Measurements from ENCODE around the gene PTGR1. TPM values are rescaled to one million over a fixed set of nuclear protein-coding genes. Genes with fewer than 3 reads are reported as not detected.

The PTGR1 gene
- total RNA-seq, 1 experiment from 2014 or later: 41.6 TPM

DNA sequence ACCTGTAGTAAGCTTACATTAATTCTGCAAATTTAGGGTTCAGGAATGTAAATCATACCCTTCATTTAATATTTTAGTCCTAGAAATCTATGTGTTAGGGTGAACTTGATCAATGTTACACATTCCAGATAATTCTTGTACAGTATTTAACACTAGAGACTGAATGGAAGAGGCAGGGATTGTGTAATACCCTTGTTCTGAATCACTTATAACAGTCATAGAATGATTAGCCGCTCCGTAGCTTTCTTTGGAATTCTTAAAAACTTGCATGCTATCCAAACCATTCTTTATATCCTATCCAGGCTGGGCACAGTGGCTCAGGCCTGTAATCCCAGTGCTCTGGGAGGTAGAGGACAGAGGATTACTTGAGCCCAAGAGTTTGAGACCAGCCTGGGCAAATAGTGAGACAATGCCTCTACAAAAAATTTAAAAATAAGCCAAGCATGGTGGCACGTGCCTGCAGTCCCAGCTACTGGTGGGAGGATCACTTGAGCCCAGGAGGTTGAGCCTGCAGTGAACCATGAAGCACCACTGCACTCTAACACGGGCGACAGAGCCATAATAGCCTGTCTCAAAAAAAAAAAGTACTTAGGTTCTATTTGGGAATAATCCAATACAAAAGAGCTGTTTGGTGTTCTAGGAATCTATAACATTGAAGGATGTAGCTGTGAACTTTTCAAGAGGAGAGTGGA is 66.2 kb downstream of the PTGR1 start (continued):
- TF ChIP-seq, protein P1, sequence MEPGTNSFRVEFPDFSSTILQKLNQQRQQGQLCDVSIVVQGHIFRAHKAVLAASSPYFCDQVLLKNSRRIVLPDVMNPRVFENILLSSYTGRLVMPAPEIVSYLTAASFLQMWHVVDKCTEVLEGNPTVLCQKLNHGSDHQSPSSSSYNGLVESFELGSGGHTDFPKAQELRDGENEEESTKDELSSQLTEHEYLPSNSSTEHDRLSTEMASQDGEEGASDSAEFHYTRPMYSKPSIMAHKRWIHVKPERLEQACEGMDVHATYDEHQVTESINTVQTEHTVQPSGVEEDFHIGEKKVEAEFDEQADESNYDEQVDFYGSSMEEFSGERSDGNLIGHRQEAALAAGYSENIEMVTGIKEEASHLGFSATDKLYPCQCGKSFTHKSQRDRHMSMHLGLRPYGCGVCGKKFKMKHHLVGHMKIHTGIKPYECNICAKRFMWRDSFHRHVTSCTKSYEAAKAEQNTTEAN (CRISPR knock-in tag; IDR thresholded peaks at IDR 0.05): no peak

DNA sequence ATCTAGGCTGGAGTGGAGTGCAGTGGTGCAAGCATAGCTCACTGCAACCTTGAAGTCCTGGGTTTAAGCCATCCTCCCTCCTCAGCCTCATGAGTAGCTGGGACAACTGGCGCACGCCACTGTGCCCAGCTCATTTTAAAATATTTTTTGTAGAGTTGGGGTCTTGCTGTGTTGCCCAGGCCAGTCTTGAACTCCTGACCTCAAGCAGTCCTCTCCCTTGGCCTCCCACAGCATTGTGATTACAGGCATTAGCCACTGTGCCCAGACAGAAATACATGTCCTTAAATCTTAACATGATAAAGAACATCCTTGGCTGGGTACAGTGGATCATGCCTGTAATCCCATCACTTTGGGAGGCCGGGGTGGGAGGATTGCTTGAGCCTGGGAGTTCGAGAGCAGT is 67.7 kb downstream of the PTGR1 start:
- no peak for DNase-seq (ENCODE audit: low spot score)
- ATAC-seq: no peak
- TF ChIP-seq NFYB (CRISPR knock-in tag; conservative IDR thresholded peaks at IDR 0.05; ENCODE audit: low read depth) (no peak), KAT7 (CRISPR knock-in tag; IDR thresholded peaks at IDR 0.05; ENCODE audit: borderline replicate concordance) (no peak), ZNF121 (CRISPR knock-in tag; IDR thresholded peaks at IDR 0.05) (peak; percentile 97)
- TF ChIP-seq, protein P2, sequence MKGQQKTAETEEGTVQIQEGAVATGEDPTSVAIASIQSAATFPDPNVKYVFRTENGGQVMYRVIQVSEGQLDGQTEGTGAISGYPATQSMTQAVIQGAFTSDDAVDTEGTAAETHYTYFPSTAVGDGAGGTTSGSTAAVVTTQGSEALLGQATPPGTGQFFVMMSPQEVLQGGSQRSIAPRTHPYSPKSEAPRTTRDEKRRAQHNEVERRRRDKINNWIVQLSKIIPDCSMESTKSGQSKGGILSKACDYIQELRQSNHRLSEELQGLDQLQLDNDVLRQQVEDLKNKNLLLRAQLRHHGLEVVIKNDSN (CRISPR knock-in tag; IDR thresholded peaks at IDR 0.05): no peak
- CTCF ChIA-PET: no interaction called here
- H3K27ac Mint-ChIP-seq: no peak overlapping the region; the same call in 1 of the 2 replicates
- H3K36me3 Mint-ChIP-seq: peaks cover 59% of the 10 kb centered on the region
- POLR2A ChIA-PET: no interaction called here
- no peaks in the 10 kb centered on the region for H3K27me3 Mint-ChIP-seq (ENCODE audit: low read depth)
- peaks cover 15% of the 10 kb centered on the region for H3K9me3 Mint-ChIP-seq
- H3K4me3 Mint-ChIP-seq: no peak overlapping the region
- H3K4me1 Mint-ChIP-seq: peaks cover 55% of the 10 kb centered on the region

DNA sequence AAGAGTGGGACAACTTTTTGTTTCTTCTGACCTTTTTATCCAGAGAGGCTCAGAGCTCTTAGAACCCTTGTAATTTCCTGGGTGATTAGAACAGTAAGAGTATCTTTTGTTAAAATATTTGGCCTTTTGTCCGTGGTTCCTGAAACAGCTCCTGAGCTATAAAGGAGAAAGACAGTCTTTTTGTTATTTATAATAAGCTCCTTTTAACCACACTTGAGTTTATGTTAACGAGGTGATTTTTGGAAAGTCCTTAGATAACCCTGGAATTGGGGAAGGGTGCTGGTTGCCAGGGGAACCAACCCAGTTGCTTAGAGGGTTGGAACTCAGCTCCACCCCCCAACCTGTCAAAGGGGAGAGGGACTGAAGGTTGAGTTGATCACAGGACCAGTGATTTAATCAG is 69.7 kb downstream of the PTGR1 start:
- Mint-ChIP-seq H3K4me1 (peaks cover 69% of the 10 kb centered on the region), H3K27me3 (ENCODE audit: low read depth) (no peaks in the 10 kb centered on the region), H3K27ac (peak overlapping the region; percentile 91), H3K36me3 (peaks cover 47% of the 10 kb centered on the region), H3K4me3 (peak overlapping the region; percentile 44), H3K9me3 (peaks cover 8% of the 10 kb centered on the region)
- ATAC-seq (peak; percentile 85), DNase-seq (ENCODE audit: low spot score) (peak; percentile 72)
- CTCF ChIA-PET: no interaction called here
- POLR2A ChIA-PET: interaction anchor here (1.3 kb wide), 1 partner anchor 47 kb away, joined by 7 read pairs; no protein-coding TSS in a partner anchor
- TF ChIP-seq, protein P3, sequence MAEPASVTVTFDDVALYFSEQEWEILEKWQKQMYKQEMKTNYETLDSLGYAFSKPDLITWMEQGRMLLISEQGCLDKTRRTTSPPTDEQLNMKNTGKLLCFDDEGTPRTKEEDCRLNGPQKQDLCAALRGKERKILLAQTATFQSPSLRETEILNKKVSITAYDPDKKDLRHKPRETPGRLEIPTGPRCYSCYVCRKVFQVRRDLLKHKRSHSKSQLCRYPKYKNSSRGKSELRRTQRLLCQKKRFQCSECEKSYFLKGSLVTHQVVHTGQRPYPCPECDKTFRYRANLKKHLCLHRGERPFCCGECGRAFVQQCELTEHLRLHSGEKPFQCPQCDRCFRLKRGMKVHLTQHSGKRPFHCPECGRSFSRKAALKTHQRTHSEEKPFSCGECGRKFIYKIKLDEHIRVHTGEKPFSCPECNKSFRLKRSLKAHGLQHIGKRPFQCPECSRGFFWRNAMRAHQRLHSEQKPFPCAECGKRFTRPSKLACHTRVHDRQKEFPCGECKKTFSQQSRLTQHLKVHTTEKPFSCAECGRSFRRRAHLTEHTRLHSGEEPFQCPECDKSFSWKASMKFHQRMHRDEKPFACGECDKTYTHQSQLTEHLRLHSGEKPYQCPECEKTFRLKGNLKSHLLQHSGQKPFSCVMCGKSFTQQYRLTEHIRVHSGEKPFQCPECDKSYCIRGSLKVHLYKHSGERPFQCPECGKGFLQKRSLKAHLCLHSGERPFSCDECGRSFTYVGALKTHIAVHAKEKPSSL (CRISPR knock-in tag; conservative IDR thresholded peaks at IDR 0.05): 0 out of 2 replicates have a peak, but pooled peaks have one; percentile 39
- TF ChIP-seq, protein P2 (CRISPR knock-in tag; IDR thresholded peaks at IDR 0.05): no peak
- TF ChIP-seq, protein P4, sequence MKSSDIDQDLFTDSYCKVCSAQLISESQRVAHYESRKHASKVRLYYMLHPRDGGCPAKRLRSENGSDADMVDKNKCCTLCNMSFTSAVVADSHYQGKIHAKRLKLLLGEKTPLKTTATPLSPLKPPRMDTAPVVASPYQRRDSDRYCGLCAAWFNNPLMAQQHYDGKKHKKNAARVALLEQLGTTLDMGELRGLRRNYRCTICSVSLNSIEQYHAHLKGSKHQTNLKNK (CRISPR knock-in tag; IDR thresholded peaks at IDR 0.05): peak; percentile 89; the same call in 1 of the 2 replicates

DNA sequence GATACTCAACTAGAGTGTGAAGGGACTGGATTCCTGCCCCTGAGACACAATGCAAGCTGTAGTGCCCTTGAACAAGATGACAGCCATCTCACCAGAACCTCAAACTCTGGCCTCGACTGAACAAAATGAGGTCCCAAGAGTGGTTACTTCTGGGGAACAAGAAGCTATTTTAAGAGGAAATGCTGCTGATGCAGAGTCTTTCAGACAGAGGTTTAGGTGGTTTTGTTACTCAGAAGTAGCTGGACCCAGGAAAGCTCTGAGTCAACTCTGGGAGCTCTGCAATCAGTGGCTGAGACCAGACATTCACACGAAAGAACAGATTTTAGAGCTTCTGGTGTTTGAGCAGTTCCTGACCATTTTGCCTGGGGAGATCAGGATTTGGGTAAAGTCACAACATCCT is 72.1 kb downstream of the PTGR1 start:
- peak overlapping the region; percentile 15 for H3K4me3 Mint-ChIP-seq
- no peaks in the 10 kb centered on the region for H3K9me3 Mint-ChIP-seq
- H3K4me1 Mint-ChIP-seq: peaks cover 72% of the 10 kb centered on the region
- CTCF ChIA-PET: no interaction called here
- no peak for DNase-seq (ENCODE audit: low spot score)
- H3K36me3 Mint-ChIP-seq: peaks cover 22% of the 10 kb centered on the region
- no peak for ATAC-seq
- H3K27ac Mint-ChIP-seq: peak overlapping the region; percentile 98
- POLR2A ChIA-PET: interaction anchor here (0.6 kb wide), 1 partner anchor 45 kb away, joined by 5 read pairs; no protein-coding TSS in a partner anchor
- H3K27me3 Mint-ChIP-seq (ENCODE audit: low read depth): peaks cover 6% of the 10 kb centered on the region; the same call in 1 of the 2 replicates
- no peak for TF ChIP-seq ZNF138 (CRISPR knock-in tag; conservative IDR thresholded peaks at IDR 0.05)
- TF ChIP-seq ZNF263 (CRISPR knock-in tag; IDR thresholded peaks at IDR 0.05; ENCODE audit: low read depth): no peak
- TF ChIP-seq ELF4 (CRISPR knock-in tag; IDR thresholded peaks at IDR 0.05; ENCODE audit: low read depth): no peak
- no peak for TF ChIP-seq ZNF232 (CRISPR knock-in tag; IDR thresholded peaks at IDR 0.05)
- TF ChIP-seq, protein P5, sequence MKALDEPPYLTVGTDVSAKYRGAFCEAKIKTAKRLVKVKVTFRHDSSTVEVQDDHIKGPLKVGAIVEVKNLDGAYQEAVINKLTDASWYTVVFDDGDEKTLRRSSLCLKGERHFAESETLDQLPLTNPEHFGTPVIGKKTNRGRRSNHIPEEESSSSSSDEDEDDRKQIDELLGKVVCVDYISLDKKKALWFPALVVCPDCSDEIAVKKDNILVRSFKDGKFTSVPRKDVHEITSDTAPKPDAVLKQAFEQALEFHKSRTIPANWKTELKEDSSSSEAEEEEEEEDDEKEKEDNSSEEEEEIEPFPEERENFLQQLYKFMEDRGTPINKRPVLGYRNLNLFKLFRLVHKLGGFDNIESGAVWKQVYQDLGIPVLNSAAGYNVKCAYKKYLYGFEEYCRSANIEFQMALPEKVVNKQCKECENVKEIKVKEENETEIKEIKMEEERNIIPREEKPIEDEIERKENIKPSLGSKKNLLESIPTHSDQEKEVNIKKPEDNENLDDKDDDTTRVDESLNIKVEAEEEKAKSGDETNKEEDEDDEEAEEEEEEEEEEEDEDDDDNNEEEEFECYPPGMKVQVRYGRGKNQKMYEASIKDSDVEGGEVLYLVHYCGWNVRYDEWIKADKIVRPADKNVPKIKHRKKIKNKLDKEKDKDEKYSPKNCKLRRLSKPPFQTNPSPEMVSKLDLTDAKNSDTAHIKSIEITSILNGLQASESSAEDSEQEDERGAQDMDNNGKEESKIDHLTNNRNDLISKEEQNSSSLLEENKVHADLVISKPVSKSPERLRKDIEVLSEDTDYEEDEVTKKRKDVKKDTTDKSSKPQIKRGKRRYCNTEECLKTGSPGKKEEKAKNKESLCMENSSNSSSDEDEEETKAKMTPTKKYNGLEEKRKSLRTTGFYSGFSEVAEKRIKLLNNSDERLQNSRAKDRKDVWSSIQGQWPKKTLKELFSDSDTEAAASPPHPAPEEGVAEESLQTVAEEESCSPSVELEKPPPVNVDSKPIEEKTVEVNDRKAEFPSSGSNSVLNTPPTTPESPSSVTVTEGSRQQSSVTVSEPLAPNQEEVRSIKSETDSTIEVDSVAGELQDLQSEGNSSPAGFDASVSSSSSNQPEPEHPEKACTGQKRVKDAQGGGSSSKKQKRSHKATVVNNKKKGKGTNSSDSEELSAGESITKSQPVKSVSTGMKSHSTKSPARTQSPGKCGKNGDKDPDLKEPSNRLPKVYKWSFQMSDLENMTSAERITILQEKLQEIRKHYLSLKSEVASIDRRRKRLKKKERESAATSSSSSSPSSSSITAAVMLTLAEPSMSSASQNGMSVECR (CRISPR knock-in tag; IDR thresholded peaks at IDR 0.05; ENCODE audit: borderline replicate concordance): no peak
- no peak for TF ChIP-seq MYBL2 (CRISPR knock-in tag; IDR thresholded peaks at IDR 0.05)
- no peak for TF ChIP-seq SP1 (CRISPR knock-in tag; conservative IDR thresholded peaks at IDR 0.05)
- TF ChIP-seq ESRRA (CRISPR knock-in tag; IDR thresholded peaks at IDR 0.05; ENCODE audit: borderline replicate concordance): no peak

Measured in WTC11 (cell line).